DMS53 treated with DMSO at 0.1 percent for 48 hours (cell line): ENCODE results near the gene STON1.
"Not testable (repeated sequence)": the region's sequence is repeated elsewhere in the genome, so short reads cannot be mapped to it uniquely, and the experiment has no call there.

ENCODE experiments used
- DNase-seq: peaks from one replicate; lab custom pipeline; 2025; ENCODE audit not compliant: unreplicated experiment; lab: John Stamatoyannopoulos, UW

Gene STON1

DNA sequence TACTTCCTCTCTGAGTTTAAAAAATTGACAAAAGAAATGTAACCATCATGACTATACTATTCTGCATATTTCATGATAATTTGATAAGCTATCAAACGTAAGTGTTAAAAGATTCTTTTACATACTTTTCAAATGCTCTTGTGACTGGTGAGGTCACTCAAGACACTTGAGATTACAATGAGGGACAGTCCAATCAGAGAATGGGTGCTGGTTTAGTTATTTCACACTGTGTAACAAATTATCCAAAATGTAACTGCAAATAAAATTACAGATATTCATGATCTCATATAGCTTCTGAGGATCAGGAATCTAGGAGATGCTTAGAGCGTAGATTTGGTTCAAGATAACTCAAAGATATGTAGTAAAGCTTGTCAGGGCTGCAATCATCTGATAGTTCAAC, 83.3 kb downstream of the STON1 start:
- no peak for DNase-seq

DNA sequence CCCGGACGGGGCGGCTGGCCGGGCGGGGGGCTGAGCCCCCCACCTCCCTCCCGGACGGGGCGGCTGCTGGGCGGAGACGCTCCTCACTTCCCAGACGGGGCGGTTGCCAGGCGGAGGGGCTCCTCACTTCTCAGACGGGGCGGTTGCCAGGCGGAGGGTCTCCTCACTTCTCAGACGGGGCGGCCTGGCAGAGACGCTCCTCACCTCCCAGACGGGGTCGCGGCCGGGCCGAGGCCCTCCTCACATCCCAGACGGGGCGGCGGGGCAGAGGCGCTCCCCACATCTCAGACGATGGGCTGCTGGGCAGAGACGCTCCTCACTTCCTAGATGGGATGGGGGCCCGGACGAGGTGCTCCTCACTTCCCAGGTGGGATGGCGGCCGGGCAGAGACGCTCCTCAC, 84.6 kb downstream of the STON1 start:
- DNase-seq = not testable (repeated sequence)

DNA sequence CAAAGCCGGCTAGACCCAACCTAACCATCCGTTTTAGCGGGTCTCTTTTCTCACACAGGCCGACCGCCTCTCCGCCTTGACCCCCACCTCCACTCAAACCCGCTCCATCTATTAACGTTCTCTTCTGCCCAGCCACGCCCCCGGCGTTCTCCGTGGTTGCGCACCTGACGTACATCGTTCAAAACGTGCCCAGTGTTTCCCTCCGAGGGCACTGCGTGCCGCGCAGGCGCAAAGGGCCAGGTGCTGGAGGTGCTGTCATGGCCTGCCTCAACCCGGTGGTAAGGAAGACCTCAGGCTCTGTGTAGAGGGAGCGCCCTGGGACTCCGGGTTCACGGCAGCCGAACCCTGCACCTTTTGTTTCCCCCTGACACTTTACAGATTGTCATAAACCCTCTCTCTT, 87.7 kb downstream of the STON1 start, which contains the start of gene GTF2A1L:
Gene GTF2A1L (plus strand): TSS at position 239 of the 400 bp plus-strand sequence. CDS start 19 bp downstream, at position 258.
- DNase-seq = no peak

DNA sequence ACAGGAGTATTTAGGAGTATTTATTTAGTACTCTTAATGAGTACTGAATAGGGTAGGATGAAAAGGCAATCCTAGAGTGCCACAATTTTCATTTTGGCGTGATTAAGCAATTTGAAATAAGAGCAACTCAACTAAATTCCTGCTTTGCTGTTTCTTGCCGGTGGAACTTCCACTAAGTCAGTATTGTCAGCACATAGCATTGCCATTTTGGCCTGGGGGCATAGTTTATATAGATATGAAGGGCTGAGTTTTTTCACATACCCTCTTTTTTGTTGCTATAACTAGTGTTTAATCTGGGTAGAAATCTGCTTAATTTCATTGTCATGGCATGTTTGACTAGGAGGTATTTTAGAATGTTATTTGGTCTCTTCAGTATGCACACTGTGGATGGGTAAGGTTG, 89.6 kb downstream of the STON1 start:
- DNase-seq = no peak

DNA sequence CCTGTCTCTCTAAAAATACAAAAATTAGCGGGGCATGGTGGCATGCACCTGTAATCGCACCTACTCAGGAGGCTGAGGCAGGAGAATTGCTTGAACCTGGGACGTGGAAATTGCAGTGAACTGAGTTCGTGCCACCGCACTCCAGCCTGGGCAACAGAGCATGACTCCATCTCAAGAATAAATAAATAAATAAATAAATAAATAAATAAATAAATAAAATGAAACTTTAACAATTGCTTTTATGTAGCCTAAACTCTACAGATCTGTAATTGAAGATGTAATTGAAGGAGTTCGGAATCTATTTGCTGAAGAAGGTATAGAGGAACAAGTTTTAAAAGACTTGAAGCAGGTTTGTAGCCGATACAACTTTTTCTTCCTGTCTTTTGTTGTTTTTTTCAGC, 90.7 kb downstream of the STON1 start:
- no peak for DNase-seq

DNA sequence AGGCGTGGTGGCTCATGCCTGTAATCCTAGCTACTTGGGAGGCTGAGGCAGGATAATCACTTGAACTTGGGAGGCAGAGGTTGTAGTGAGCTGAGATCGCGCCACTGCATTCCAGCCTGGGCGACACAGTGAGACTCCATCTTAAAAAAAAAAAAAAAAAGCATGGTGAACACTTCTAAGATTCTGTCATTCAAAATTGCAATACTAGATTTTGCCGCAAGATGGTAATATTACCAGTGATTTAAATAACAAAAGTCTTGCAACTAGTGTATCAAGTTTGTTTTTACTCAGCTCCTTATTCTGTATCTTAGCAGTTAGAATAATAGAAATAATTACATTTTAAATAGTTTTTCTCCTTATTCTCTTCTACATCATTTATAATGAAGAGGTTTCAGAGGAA, 92.7 kb downstream of the STON1 start:
- peak; percentile 62 for DNase-seq

DNA sequence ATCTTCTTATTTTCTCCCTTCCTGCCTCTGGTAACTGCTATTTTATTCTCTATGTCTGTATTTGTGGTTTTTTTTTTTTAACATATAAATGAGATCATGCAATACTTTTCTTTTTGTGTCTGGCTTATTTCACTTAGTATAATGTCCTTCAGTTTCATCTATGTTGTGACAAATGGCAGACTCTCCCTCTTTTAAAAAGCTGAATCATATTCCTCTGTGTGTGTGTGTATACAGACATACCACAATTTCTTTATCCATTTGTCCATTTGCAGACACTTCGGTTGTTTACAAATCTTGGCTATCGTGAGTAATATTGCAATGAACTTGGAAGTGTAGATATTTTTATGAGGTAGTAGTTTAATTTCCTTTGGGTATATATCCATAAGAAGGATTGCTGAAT, 94.7 kb downstream of the STON1 start:
- DNase-seq = no peak

DNA sequence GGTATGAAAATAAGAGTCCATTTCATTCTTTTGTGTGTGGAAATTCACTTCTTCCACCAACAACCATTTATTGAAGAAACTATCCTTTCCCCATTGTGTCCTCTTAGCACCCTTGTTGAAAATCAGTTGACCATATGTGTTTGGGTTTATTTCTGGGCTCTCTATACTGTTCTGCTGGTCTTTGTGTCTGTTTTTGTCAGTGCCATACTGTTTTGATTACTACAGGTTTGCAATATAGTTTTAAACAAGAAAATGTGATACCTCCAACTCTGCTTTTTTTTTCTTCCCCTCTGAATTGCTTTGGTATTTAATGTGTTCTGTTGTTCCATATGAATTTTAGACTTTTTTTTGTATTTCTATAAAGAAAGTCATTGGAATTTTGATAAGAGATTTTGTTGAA, 96.1 kb downstream of the STON1 start:
- no peak for DNase-seq

DNA sequence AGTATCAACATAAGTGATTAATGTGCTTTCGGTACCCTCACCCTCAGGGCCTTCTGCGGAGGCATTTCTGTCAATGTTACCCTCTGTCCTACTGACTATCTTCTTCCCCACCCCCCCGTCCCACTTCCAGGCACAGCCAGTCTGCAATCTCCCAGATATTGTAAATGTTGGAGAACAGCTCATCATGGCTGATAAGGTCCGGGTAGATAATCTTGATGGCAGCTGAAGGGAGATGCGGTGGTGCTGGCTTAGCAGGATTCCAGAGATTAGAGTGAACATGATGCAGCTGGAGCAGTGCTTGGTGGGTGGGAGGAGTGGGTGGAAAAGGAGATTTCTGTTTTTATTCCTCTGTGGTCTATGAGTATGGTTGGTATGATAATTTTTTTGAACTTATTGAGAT, 103.2 kb downstream of the STON1 start:
- DNase-seq = no peak

DNA sequence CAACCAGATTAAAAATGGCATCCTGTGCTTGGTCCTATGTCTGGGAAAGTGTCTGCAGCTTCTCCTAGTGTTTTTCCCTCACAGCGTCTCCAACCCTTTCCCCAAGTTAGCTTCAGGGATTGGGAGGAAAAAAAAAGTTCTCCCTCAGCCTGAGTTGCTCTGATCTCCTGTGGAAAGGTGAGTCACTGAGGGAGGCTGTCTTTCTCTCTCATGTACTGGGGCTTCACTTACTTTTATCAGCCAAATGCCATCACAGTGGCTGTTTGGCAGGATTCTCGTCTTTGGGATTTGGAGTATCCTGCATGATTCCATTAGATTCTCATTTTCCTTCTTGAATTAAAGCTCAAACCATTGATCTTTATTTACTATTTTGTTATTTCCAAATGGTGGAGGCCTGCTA, 105.8 kb downstream of the STON1 start:
- DNase-seq = no peak

DNA sequence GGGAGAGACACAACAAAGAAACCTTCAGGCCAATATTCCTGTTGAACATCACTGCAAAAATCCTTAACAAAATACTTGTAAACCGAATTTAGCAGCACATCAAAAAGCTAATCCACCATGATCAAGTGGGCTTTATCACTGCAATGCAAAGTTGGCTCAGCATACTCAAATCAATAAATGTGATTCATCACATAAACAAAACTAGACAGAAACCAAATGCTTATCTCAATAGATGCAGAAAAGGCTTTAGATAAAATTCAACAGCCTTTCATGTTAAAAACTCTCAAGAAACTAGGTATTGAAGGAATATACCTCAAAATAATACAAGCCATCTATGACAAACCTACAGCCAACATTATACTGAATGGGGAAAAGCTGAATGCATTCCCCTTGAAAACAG, 108.3 kb downstream of the STON1 start:
- DNase-seq = no peak
